CD4-positive, alpha-beta T cell (primary cell): Measurements from ENCODE around the gene PTGDR2. TPM values are rescaled to one million over a fixed set of nuclear protein-coding genes. Genes with fewer than 3 reads are reported as not detected.

Source experiments
- ATAC-seq: fragments of 200-7000 bp; cut with Tn5 transposase; one replicate; pipeline ENCODE4 v1.10.0; 2022; ENCODE audit warnings: mild to moderate bottlenecking; ENCODE audit not compliant: poor library complexity
- CTCF ChIA-PET: fragments of 350-600 bp; sonication (Branson Sonifier 250); formaldehyde crosslinking; loops from one replicate; lab custom pipeline; 2021; ENCODE audit warnings: antibody characterized with exemption, inconsistent platforms; lab: Charles Lee
- POLR2A ChIA-PET: fragments of 350-600 bp; sonication (Branson Sonifier 250); formaldehyde crosslinking; loops from one replicate; lab custom pipeline; 2021; ENCODE audit warnings: antibody characterized with exemption, inconsistent platforms; lab: Charles Lee
- DNase-seq, 14 experiments: peaks; one replicate each; pipeline ENCODE4 v3.0.0-alpha.2; 2013 to 2020; ENCODE audit warnings: mixed read lengths in 2 of 14
- H3K27ac ChIP-seq, 2 donors: one replicate each; pipeline versions ENCODE4 v1.5.1 to v1.7.0; 2013; ENCODE audit warnings: low read length in 2 of 2, low read depth in 1 of 2, mild to moderate bottlenecking in 1 of 2
- H3K27me3 ChIP-seq, 2 experiments: 1 replicate in 1 of 2; 2 replicates in 1 of 2; pipeline versions ENCODE4 v1.6.1 to v1.7.0; 2013; ENCODE audit warnings: low read length in 2 of 2, control low read depth in 1 of 2, mild to moderate bottlenecking in 1 of 2, moderate library complexity in 1 of 2; ENCODE audit not compliant: insufficient read depth in 2 of 2, control insufficient read depth in 1 of 2
- H3K36me3 ChIP-seq: one replicate; pipeline ENCODE4 v1.6.1; 2013; ENCODE audit warnings: low read length, control low read depth; ENCODE audit not compliant: insufficient read depth
- H3K4me1 ChIP-seq: one replicate; pipeline ENCODE4 v1.6.1; 2013; ENCODE audit warnings: low read length, control low read depth; ENCODE audit not compliant: insufficient read depth
- H3K4me3 ChIP-seq: one replicate; pipeline ENCODE4 v1.5.1; 2013; ENCODE audit warnings: mild to moderate bottlenecking, low read length, moderate library complexity
- H3K9me3 ChIP-seq, 2 experiments: 1 replicate in 1 of 2; 2 replicates in 1 of 2; pipeline versions ENCODE4 v1.6.1 to v1.7.0; 2013; ENCODE audit warnings: low read length in 2 of 2, mild to moderate bottlenecking in 2 of 2, control low read depth in 1 of 2, moderate library complexity in 1 of 2; ENCODE audit not compliant: control insufficient read depth in 1 of 2, insufficient read depth in 1 of 2
- H3K27ac Mint-ChIP-seq: one replicate; pipeline ENCODE4 v1.8.0; 2020; ENCODE audit warnings: mixed read lengths
- H3K27me3 Mint-ChIP-seq: one replicate; pipeline ENCODE4 v1.8.0; 2021; ENCODE audit warnings: mixed read lengths
- H3K36me3 Mint-ChIP-seq: one replicate; pipeline ENCODE4 v1.8.0; 2021; ENCODE audit warnings: low read depth, mixed read lengths
- H3K4me1 Mint-ChIP-seq: one replicate; pipeline ENCODE4 v1.8.0; 2021; ENCODE audit warnings: low read depth, mixed read lengths
- H3K4me3 Mint-ChIP-seq: one replicate; pipeline ENCODE4 v1.8.0; 2020; ENCODE audit warnings: mild to moderate bottlenecking, mixed read lengths
- H3K9me3 Mint-ChIP-seq: one replicate; pipeline ENCODE4 v1.8.0; 2020; ENCODE audit warnings: mixed read lengths
- CTCF ChIP-seq: fragments of 200-600 bp; IDR thresholded peaks from one replicate; pipeline ENCODE4 v1.8.0; 2022; ENCODE audit warnings: antibody characterized with exemption, mild to moderate bottlenecking
- intact Hi-C, 2 experiments: fragments of 100-400 bp; cut with DNase I in 1 of 2; cut with micrococcal nuclease in 1 of 2; formaldehyde crosslinking; loops; one replicate each; pipeline versions ENCODE4 v1.15.1 to v1.9.0; 2023 to 2025; cut with DNase I, micrococcal nuclease
- total RNA-seq, 174 experiments: library from RNA in 2 of 174; stranded (reverse) in 2 of 174; gene quantifications; one replicate each; pipeline ENCODE4 v1.2.3 and lab custom pipeline; 2021 to 2026

PTGDR2 gene
- total RNA-seq, 2 experiments from 2014 or later, result 0.36 TPM

DNA sequence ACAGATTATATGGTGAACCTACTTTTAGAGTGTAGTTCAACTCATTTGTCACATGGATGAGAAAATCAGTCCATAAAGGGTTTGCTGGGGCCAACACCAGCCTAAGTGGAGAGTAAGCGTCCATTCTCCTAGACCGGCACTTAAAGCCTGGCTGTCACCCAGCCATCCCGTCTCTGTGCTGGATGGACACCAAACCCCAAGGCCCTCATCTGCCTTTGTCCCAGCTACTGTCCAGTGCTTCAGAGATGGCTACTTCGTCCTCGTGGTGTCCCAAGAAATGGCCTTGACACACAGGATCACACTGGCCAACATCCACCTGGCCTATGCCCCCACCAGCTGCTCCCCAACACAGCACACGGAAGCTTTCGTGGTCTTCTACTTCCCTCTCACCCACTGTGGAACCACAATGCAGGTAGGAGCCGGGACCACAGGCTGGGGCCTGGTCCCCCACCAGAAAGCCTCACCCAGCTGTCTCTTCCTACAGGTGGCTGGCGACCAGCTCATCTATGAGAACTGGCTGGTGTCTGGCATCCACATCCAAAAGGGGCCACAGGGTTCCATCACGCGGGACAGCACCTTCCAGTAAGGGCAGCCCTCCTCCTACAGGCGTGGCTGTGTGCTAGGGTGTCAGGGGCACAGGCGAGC is 15.1 kb upstream of the PTGDR2 start:
- ChIA-PET CTCF (no interaction called here), POLR2A (interaction anchor here (0.7 to 2.5 kb wide), 4 partner anchors 17 to 45 kb away, joined by 3 to 6 read pairs (median 3); partner anchors contain the start of gene TMEM109)
- no peak overlapping the region for H3K4me3 Mint-ChIP-seq
- H3K9me3 Mint-ChIP-seq, result no peaks in the 10 kb centered on the region
- no peak for DNase-seq
- TF ChIP-seq CTCF, result no peak
- Histone ChIP-seq H3K27ac (no peak overlapping the region), H3K27me3 (no peaks in the 10 kb centered on the region), H3K4me1 (peaks cover 20% of the 10 kb centered on the region), H3K9me3 (no peaks in the 10 kb centered on the region), H3K36me3 (no peaks in the 10 kb centered on the region), H3K4me3 (no peak overlapping the region)
- no peaks in the 10 kb centered on the region for H3K36me3 Mint-ChIP-seq
- peaks cover 7% of the 10 kb centered on the region for H3K4me1 Mint-ChIP-seq
- intact Hi-C loops, result no loop called here
- ATAC-seq, result no peak
- no peaks in the 10 kb centered on the region for H3K27me3 Mint-ChIP-seq
- no peak overlapping the region for H3K27ac Mint-ChIP-seq

GRCh38 chr11:60870276-60870675 is 14.5 kb upstream of the PTGDR2 start:
- no peaks in the 10 kb centered on the region for H3K9me3 Mint-ChIP-seq
- ChIA-PET CTCF (no interaction called here), POLR2A (no interaction called here)
- no peak overlapping the region for H3K4me3 ChIP-seq
- H3K9me3 ChIP-seq, result no peaks in the 10 kb centered on the region
- H3K4me3 Mint-ChIP-seq, result no peak overlapping the region
- no peak overlapping the region for H3K27ac ChIP-seq
- no peaks in the 10 kb centered on the region for H3K27me3 Mint-ChIP-seq
- H3K4me1 ChIP-seq, result peaks cover 20% of the 10 kb centered on the region
- intact Hi-C loops, result no loop called here
- H3K27me3 ChIP-seq, result no peaks in the 10 kb centered on the region
- TF ChIP-seq CTCF, result no peak
- no peaks in the 10 kb centered on the region for H3K36me3 Mint-ChIP-seq
- no peak overlapping the region for H3K27ac Mint-ChIP-seq
- DNase-seq (peak in 1 of 14 experiments; percentile 36), ATAC-seq (no peak)
- H3K4me1 Mint-ChIP-seq, result peaks cover 7% of the 10 kb centered on the region
- H3K36me3 ChIP-seq, result no peaks in the 10 kb centered on the region

DNA sequence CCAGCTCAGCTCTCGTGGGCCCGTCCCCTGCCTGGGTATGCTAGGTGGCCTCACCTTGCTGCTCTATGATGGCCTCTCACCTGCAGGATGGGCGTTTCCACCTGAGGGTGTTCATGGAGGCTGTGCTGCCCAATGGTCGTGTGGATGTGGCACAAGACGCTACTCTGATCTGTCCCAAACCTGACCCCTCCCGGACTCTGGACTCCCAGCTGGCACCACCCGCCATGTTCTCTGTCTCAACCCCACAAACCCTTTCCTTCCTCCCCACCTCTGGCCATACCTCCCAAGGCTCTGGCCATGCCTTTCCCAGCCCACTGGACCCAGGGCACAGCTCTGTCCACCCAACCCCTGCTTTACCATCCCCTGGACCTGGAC is 13.7 kb upstream of the PTGDR2 start:
- no peak overlapping the region for H3K4me3 Mint-ChIP-seq
- H3K4me1 Mint-ChIP-seq, result peaks cover 7% of the 10 kb centered on the region
- no peaks in the 10 kb centered on the region for H3K9me3 Mint-ChIP-seq
- no peaks in the 10 kb centered on the region for H3K36me3 Mint-ChIP-seq
- Histone ChIP-seq H3K9me3 (no peaks in the 10 kb centered on the region), H3K4me3 (no peak overlapping the region), H3K27ac (no peak overlapping the region), H3K4me1 (peaks cover 20% of the 10 kb centered on the region), H3K36me3 (no peaks in the 10 kb centered on the region), H3K27me3 (no peaks in the 10 kb centered on the region)
- ChIA-PET CTCF (no interaction called here), POLR2A (no interaction called here)
- DNase-seq (no peak), ATAC-seq (no peak)
- H3K27ac Mint-ChIP-seq, result no peak overlapping the region
- H3K27me3 Mint-ChIP-seq, result no peaks in the 10 kb centered on the region
- TF ChIP-seq CTCF, result no peak
- intact Hi-C loops, result no loop called here
